GM18498 (cell line): ENCODE results near the gene PES1.
"Not testable (repeated sequence)": the region's sequence is repeated elsewhere in the genome, so short reads cannot be mapped to it uniquely, and the experiment has no call there.

Experiments
- ATAC-seq: cut with Tn5 transposase; IDR thresholded peaks from one replicate; pipeline ENCODE4 v1.9.1; 2021; ENCODE audit warnings: mild to moderate bottlenecking, moderate library complexity; ENCODE audit not compliant: unreplicated experiment

Gene PES1

GRCh38 chr22:30556388-30556787 is 35.3 kb downstream of the PES1 start:
- no peak for ATAC-seq

DNA sequence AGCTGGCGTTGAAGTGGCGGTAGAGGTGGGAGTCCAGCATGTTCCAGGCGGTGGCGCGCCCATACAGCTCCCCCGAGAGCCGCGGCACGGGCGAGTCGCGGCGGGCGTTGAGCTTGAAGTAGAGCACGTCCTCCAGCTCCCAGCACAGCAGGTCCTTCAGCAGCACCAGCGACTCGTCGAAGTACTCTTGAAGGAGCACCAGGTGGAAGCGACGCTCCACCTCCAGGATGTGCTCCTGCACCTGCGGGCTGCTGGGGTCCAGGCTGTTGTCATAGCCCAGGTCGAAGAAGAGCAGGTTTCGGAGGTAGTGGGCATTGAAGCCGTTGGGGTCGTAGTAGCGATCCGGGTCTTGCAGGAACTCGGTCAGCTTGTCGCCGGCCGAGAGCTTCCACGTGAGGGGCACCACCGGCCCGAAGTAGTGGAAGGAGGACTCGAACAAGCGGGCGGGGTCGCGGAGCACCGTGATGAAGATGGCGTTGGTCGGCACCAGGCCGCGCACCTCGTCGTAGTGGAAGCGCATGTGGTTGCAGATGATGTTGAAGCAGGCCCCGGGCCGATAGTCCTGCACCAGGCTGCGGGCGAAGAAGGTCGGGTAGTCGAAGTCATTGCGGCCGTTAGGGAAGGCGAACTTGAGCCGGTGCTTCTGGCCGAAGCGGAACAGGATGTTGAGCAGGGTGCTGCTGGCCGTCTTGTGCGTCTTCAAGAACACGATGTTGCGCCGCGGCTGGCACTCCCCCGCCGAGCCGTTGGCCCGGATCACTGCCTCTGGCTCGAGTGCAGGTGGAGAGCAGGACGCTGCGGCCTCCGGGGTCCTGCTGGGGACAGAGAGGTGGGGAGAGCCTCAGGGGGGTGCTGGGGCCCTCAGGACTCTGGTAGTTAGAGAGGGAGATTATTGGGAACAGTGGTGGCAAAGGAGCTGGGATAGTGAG is 36.2 kb downstream of the PES1 start:
- ATAC-seq = no peak

DNA sequence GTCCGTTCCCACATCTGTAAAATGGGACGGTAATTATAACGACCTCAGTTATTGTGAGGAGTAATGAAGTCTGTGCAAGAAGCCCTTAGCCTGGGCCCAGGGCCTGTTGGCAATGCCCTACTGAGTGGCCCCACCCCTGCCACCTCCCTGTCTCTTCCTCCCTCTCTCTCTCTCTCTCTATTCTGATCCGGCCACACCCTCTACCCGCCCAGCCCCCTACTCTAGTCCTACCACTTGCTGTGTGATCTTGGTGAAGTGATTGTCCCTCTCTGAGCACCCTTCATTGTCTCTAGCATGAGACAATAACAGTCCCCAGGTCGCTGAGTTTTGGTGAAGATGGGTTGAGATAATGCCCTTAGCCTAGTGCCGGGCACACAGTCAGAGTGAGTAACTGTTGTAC is 37.7 kb downstream of the PES1 start:
- no peak for ATAC-seq

- ATAC-seq = no peak
These were observed 39.0 kb downstream of the PES1 start for GRCh38 chr22:30552719-30553118.

DNA sequence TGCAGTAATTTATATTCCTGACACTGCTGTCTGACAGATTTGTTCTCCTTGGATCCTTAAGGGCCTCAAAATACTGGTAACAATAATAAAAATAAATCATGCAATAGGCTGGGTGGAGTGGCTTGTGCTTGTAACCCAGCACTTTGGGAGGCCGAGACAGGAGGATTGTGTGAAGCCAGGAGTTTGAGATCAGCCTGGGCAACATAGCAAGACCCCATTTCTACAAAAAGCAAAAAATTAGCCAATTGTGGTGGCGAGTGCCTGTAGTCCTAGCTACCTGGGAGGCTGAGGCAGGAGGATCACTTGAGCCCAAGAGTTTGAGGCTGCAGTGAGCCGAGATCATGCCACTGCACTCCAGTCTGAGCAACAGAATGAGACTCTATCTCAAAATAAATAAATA is 39.9 kb downstream of the PES1 start:
- ATAC-seq = not testable (repeated sequence)

DNA sequence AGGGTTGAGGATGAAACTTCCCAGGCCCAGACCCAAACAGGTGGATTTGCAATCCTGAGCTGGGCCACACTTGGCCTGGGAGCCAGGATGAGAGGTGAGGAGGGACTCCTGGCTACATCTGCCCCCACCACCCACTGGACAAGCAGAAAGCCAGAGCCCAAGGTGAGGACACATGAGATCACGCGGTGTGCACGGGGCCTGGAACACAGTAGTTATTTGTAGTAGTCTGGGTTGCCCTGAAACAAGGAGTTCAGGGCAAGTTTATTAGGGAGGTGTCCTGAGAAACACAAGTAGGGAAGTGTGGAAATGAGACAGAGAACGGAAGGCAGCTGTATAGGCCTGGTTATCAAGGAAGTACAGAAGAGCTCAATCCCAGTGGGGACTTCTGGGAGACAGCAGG is 44.5 kb downstream of the PES1 start:
- no peak for ATAC-seq

DNA sequence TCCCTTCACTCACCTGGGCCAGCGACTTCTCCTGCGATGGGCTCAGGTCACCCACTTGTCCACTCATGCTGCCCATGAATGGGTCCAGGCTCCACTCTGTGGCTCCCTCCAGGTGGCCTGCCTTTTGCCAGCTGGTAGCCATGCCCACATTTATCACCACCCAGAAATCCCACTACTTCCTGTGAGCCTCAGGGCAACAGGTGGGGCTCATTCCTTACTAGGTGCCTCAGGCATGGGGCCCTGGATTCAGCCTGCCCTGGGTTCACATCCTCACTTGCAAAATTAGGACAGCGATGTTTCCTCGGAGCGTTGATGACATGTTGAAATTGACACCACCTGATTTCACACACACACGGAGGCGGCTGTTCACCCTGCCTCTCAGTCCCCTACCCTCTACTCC is 45.1 kb downstream of the PES1 start, which contains the start of gene SEC14L6:
TSS of gene SEC14L6 (minus strand) at position 126 of the 400 bp plus-strand sequence. CDS start at position 67, 59 bp downstream.
- no peak for ATAC-seq

DNA sequence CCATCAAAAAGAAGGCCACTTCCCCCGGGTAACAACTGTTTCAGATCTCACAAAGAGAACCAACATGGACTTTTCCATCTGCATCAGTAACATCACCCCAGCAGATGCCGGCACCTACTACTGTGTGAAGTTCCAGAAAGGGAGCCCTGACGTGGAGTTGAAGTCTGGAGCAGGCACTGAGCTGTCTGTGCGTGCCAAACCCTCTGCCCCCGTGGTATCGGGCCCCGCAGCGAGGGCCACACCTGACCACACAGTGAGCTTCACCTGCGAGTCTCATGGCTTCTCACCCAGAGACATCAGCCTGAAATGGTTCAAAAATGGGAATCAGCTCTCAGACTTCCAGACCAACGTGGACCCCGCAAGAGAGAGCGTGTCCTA is 48.9 kb downstream of the PES1 start:
- no peak for ATAC-seq

- ATAC-seq = no peak
These were observed 49.5 kb downstream of the PES1 start for GRCh38 chr22:30541961-30542810.

GRCh38 chr22:30541511-30541910 is 50.2 kb downstream of the PES1 start:
- ATAC-seq = not testable (repeated sequence)

DNA sequence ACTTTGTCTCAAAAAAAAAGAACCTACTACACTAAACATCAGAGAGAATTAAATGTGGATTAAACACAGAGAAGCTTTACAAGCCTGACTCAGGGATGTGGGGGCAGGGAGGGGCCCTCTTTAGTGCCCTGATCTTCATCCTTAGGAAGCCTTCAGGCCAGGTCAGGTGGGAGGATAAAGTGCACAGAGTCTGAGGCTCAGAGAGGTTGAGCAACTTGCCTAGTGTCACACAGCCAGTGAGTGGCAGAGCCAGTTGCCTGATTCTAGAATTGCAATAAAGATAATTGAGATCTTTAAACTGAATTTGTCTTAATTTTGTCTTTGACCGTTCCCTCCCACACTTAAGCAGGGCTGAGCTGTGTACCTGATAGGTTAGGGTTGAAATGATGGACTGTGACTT is 52.3 kb downstream of the PES1 start:
- ATAC-seq = no peak

DNA sequence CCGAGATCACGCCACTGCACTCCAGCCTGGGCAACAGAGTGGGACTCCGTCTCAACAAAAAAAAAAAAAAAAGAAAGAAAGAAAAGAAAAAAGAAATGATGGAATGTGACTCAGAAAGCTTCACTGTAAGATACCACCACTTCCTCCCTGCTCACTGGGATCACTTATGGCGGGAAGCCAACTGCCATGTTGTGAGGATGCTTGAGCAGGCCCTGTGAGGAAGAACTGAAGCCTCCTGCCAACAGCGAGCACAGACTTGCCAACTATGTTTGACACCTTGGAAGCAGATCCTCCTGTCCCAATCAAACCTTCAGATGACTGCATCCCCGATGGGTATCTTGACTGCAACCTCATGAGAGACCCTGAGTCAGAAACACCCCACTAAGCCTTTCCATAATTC is 53.4 kb downstream of the PES1 start:
- ATAC-seq = no peak

- no peak for ATAC-seq
These were observed 54.5 kb downstream of the PES1 start for GRCh38 chr22:30537083-30537731.

- ATAC-seq = no peak
These were observed 56.5 kb downstream of the PES1 start for GRCh38 chr22:30535182-30535581.

DNA sequence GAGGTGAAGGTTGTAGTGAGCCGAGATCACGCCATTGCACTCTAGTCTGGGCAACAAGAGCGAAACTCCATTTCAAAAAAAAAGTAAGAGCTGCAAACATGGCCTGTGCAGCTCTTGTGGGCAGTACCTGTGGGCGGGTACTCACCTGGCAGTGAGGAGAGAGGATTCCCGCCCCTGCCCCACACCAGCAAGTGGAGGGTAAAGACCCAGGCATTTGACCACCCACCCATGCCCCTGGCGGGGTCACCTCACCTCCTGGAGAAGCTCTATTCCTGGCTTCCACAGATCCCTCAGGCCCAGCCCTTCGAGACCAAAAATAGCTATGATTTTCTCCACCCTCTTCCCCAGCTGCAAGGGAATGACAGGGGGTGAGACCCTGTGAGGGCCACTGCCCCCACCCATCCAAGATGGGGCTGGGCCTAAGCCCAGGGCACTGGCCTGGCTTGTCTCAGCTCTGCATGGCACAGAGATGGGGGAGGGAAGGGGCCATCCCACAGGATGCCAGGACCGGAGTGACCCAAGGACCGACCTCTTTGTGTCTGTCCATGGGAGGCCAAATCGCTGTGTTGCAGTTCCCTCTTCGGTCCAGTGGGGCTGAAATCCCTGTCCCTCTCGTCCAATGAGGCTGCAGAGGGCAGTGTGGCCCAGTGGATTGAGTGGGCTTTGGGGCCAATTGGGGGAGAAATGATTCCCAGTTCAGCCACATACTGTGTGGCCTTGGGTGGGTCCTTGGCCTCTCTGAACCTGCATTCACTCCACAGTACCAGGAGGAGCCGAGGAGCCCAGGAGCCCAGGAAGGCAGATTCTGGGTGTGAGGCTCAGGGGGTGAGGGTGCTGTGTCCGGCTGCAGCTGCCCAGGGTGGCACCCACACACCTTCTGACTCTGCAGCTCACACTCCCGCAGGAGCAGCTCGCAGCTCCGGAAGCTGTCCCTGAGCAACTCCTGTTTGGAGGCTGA is 59.8 kb downstream of the PES1 start:
- ATAC-seq = no peak

- no peak for ATAC-seq
These were observed 65.1 kb downstream of the PES1 start for GRCh38 chr22:30526656-30527055.
